Measurements from ENCODE around the gene CERS2.
A peak's percentile ranks its signal among the peaks of the same experiment; 100 is the strongest.

CERS2 gene

GRCh38 chr1:150974580-150975478, at the start of gene CERS2:
TSS of gene CERS2 (minus strand) at chr1:150974835. CDS start at chr1:150969090, 5,745 bp downstream.
- Histone ChIP-seq H3K4me3 (ENCODE audit: low read length in 2 of 2) (peak within 1 kb of the TSS; percentile 88 to 93), H3K9me3 (ENCODE audit: control insufficient read depth in 2 of 2, low read length in 2 of 2) (no peaks in the 10 kb centered on the region), H3K9ac (ENCODE audit: low read depth in 1 of 2, low read length in 2 of 2) (peak within 1 kb of the TSS; percentile 80 to 87), H3K27me3 (ENCODE audit: control insufficient read depth in 2 of 2, insufficient read depth in 2 of 2, low read length in 2 of 2) (no peaks in the 10 kb centered on the region), H3K4me1 (ENCODE audit: control insufficient read depth in 2 of 2, insufficient read depth in 2 of 2, low read length in 2 of 2) (peaks cover 51 to 53% of the 10 kb centered on the region in 2 donors), H3K27ac (ENCODE audit: low read depth in 2 of 2, low read length in 2 of 2) (peak within 1 kb of the TSS; percentile 77 to 79), H3K36me3 (ENCODE audit: control insufficient read depth in 2 of 2, insufficient read depth in 2 of 2, low read length in 2 of 2) (no peaks in the 10 kb centered on the region)

GRCh38 chr1:151013518-151013917, 38.9 kb upstream of the CERS2 start:
- Histone ChIP-seq H3K9ac (ENCODE audit: low read depth in 1 of 2, low read length in 2 of 2) (no peak overlapping the region), H3K4me3 (ENCODE audit: low read length in 2 of 2) (peak overlapping the region; percentile 1 to 27), H3K27me3 (ENCODE audit: control insufficient read depth in 2 of 2, insufficient read depth in 2 of 2, low read length in 2 of 2) (no peaks in the 10 kb centered on the region), H3K27ac (ENCODE audit: low read depth in 2 of 2, low read length in 2 of 2) (peak overlapping the region; percentile 62 to 63), H3K36me3 (ENCODE audit: control insufficient read depth in 2 of 2, insufficient read depth in 2 of 2, low read length in 2 of 2) (peaks cover 0 to 5% of the 10 kb centered on the region in 2 donors), H3K4me1 (ENCODE audit: control insufficient read depth in 2 of 2, insufficient read depth in 2 of 2, low read length in 2 of 2) (peaks cover 28 to 30% of the 10 kb centered on the region in 2 donors), H3K9me3 (ENCODE audit: control insufficient read depth in 2 of 2, low read length in 2 of 2) (no peaks in the 10 kb centered on the region)

- H3K9ac ChIP-seq (ENCODE audit: low read depth in 1 of 2, low read length in 2 of 2), result no peak overlapping the region
- H3K27ac ChIP-seq (ENCODE audit: low read depth in 2 of 2, low read length in 2 of 2), result peak overlapping the region; percentile 62 to 63
- no peaks in the 10 kb centered on the region for H3K27me3 ChIP-seq (ENCODE audit: control insufficient read depth in 2 of 2, insufficient read depth in 2 of 2, low read length in 2 of 2)
- H3K4me1 ChIP-seq (ENCODE audit: control insufficient read depth in 2 of 2, insufficient read depth in 2 of 2, low read length in 2 of 2), result peaks cover 28 to 30% of the 10 kb centered on the region in 2 donors
- no peaks in the 10 kb centered on the region for H3K9me3 ChIP-seq (ENCODE audit: control insufficient read depth in 2 of 2, low read length in 2 of 2)
- H3K36me3 ChIP-seq (ENCODE audit: control insufficient read depth in 2 of 2, insufficient read depth in 2 of 2, low read length in 2 of 2), result no peaks in the 10 kb centered on the region
- peak overlapping the region; percentile 1 to 27 for H3K4me3 ChIP-seq (ENCODE audit: low read length in 2 of 2)
Measured at GRCh38 chr1:151012684-151013471, 38.2 kb upstream of the CERS2 start.

GRCh38 chr1:151011154-151011850, 36.7 kb upstream of the CERS2 start:
- H3K4me3 ChIP-seq (ENCODE audit: low read length in 2 of 2), result no peak overlapping the region
- no peak overlapping the region for H3K9ac ChIP-seq (ENCODE audit: low read depth in 1 of 2, low read length in 2 of 2)
- H3K27ac ChIP-seq (ENCODE audit: low read depth in 2 of 2, low read length in 2 of 2), result peak overlapping the region in 1 of 2 donors; percentile 9

GRCh38 chr1:151010346-151010726, 35.7 kb upstream of the CERS2 start:
- no peaks in the 10 kb centered on the region for H3K9me3 ChIP-seq (ENCODE audit: control insufficient read depth in 2 of 2, low read length in 2 of 2)
- no peak overlapping the region for H3K27ac ChIP-seq (ENCODE audit: low read depth in 2 of 2, low read length in 2 of 2)
- H3K27me3 ChIP-seq (ENCODE audit: control insufficient read depth in 2 of 2, insufficient read depth in 2 of 2, low read length in 2 of 2), result no peaks in the 10 kb centered on the region
- no peaks in the 10 kb centered on the region for H3K36me3 ChIP-seq (ENCODE audit: control insufficient read depth in 2 of 2, insufficient read depth in 2 of 2, low read length in 2 of 2)
- no peak overlapping the region for H3K9ac ChIP-seq (ENCODE audit: low read depth in 1 of 2, low read length in 2 of 2)
- H3K4me1 ChIP-seq (ENCODE audit: control insufficient read depth in 2 of 2, insufficient read depth in 2 of 2, low read length in 2 of 2), result peaks cover 39 to 50% of the 10 kb centered on the region in 2 donors
- no peak overlapping the region for H3K4me3 ChIP-seq (ENCODE audit: low read length in 2 of 2)

More at GRCh38 chr1:151011154-151011850, 36.7 kb upstream of the CERS2 start:
- no peaks in the 10 kb centered on the region for H3K9me3 ChIP-seq (ENCODE audit: control insufficient read depth in 2 of 2, low read length in 2 of 2)
- peaks cover 35 to 41% of the 10 kb centered on the region in 2 donors for H3K4me1 ChIP-seq (ENCODE audit: control insufficient read depth in 2 of 2, insufficient read depth in 2 of 2, low read length in 2 of 2)
- no peaks in the 10 kb centered on the region for H3K27me3 ChIP-seq (ENCODE audit: control insufficient read depth in 2 of 2, insufficient read depth in 2 of 2, low read length in 2 of 2)
- H3K36me3 ChIP-seq (ENCODE audit: control insufficient read depth in 2 of 2, insufficient read depth in 2 of 2, low read length in 2 of 2), result no peaks in the 10 kb centered on the region

GRCh38 chr1:151009674-151010345, 35.2 kb upstream of the CERS2 start:
- Histone ChIP-seq H3K27me3 (ENCODE audit: control insufficient read depth in 2 of 2, insufficient read depth in 2 of 2, low read length in 2 of 2) (no peaks in the 10 kb centered on the region), H3K4me3 (ENCODE audit: low read length in 2 of 2) (peak overlapping the region; percentile 84 to 90), H3K27ac (ENCODE audit: low read depth in 2 of 2, low read length in 2 of 2) (peak overlapping the region in 1 of 2 donors; percentile 88), H3K9ac (ENCODE audit: low read depth in 1 of 2, low read length in 2 of 2) (peak overlapping the region; percentile 90 to 92), H3K36me3 (ENCODE audit: control insufficient read depth in 2 of 2, insufficient read depth in 2 of 2, low read length in 2 of 2) (no peaks in the 10 kb centered on the region), H3K4me1 (ENCODE audit: control insufficient read depth in 2 of 2, insufficient read depth in 2 of 2, low read length in 2 of 2) (peaks cover 42 to 50% of the 10 kb centered on the region in 2 donors), H3K9me3 (ENCODE audit: control insufficient read depth in 2 of 2, low read length in 2 of 2) (no peaks in the 10 kb centered on the region)

GRCh38 chr1:151009206-151009587, 34.6 kb upstream of the CERS2 start:
- Histone ChIP-seq H3K9me3 (ENCODE audit: control insufficient read depth in 2 of 2, low read length in 2 of 2) (no peaks in the 10 kb centered on the region), H3K4me3 (ENCODE audit: low read length in 2 of 2) (peak overlapping the region; percentile 84 to 90), H3K27me3 (ENCODE audit: control insufficient read depth in 2 of 2, insufficient read depth in 2 of 2, low read length in 2 of 2) (no peaks in the 10 kb centered on the region), H3K36me3 (ENCODE audit: control insufficient read depth in 2 of 2, insufficient read depth in 2 of 2, low read length in 2 of 2) (no peaks in the 10 kb centered on the region), H3K27ac (ENCODE audit: low read depth in 2 of 2, low read length in 2 of 2) (peak overlapping the region; percentile 87 to 88), H3K4me1 (ENCODE audit: control insufficient read depth in 2 of 2, insufficient read depth in 2 of 2, low read length in 2 of 2) (peaks cover 43 to 49% of the 10 kb centered on the region in 2 donors), H3K9ac (ENCODE audit: low read depth in 1 of 2, low read length in 2 of 2) (peak overlapping the region; percentile 90 to 92)

- H3K27me3 ChIP-seq (ENCODE audit: control insufficient read depth in 2 of 2, insufficient read depth in 2 of 2, low read length in 2 of 2), result no peaks in the 10 kb centered on the region
- peaks cover 45% of the 10 kb centered on the region in 2 donors for H3K4me1 ChIP-seq (ENCODE audit: control insufficient read depth in 2 of 2, insufficient read depth in 2 of 2, low read length in 2 of 2)
- H3K9ac ChIP-seq (ENCODE audit: low read depth in 1 of 2, low read length in 2 of 2), result peak within 1 kb of the TSS; percentile 90 to 92
- no peaks in the 10 kb centered on the region for H3K36me3 ChIP-seq (ENCODE audit: control insufficient read depth in 2 of 2, insufficient read depth in 2 of 2, low read length in 2 of 2)
- peak within 1 kb of the TSS; percentile 84 to 90 for H3K4me3 ChIP-seq (ENCODE audit: low read length in 2 of 2)
- peak within 1 kb of the TSS; percentile 88 to 93 for H3K27ac ChIP-seq (ENCODE audit: low read depth in 2 of 2, low read length in 2 of 2)
- no peaks in the 10 kb centered on the region for H3K9me3 ChIP-seq (ENCODE audit: control insufficient read depth in 2 of 2, low read length in 2 of 2)
Measured at GRCh38 chr1:151008244-151009205, 33.9 kb upstream of the CERS2 start, which contains the start of gene PRUNE1. TSS of gene PRUNE1 (plus strand) at chr1:151008449. CDS start at chr1:151008633, 184 bp downstream.
